HTERT RPE-1 (cell line): ENCODE measurements around the gene NEUROD2.

Experiments
- in situ Hi-C: fragments of 300-500 bp; cut with MboI; formaldehyde crosslinking; loops from 4 replicates; pipeline ENCODE4 v1.14.3; 2020; ENCODE audit warnings: low sequenced_read_pairs

The NEUROD2 gene

DNA sequence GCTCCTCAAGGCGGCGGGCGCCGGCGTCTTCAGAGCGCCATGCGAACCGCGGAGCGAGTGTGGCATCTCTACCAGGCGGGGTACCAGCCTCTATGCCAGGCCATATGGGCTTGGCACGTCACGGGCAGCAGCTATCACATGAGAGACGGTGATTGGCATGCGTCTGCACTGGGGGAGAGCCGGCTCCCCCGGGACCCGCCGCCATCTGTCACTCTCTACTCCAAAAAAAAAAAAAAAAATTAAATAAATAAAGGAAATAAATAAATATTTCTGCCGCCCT is at the start of gene NEUROD2:
NEUROD2 (minus strand) TSS at position 70 of the 280 bp plus-strand sequence. CDS start 1,321 bp downstream, outside the sequence.
- in situ Hi-C loops, result no loop called here

- in situ Hi-C loops, result no loop called here
Observed at GRCh38 chr17:39655105-39655504, 47.4 kb upstream of the NEUROD2 start.

- in situ Hi-C loops, result no loop called here
Observed at GRCh38 chr17:39653662-39654331, 46.1 kb upstream of the NEUROD2 start.

DNA sequence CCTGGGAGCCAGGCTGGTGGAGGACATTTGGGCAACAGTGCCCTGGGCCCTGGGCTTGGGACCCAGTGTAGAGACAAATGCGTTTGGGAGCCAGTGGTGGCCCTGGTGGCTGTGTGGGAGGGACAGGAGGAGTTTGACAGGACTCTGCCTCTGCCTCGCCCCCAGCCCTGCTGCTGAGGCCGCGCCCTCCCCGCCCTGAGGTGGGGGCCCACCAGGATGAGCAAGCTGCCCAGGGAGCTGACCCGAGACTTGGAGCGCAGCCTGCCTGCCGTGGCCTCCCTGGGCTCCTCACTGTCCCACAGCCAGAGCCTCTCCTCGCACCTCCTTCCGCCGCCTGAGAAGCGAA is 45.6 kb upstream of the NEUROD2 start:
- in situ Hi-C loops, result no loop called here

- in situ Hi-C loops, result no loop called here
Observed at GRCh38 chr17:39652587-39653315, 45.0 kb upstream of the NEUROD2 start.

- in situ Hi-C loops, result no loop called here
Observed at GRCh38 chr17:39651923-39652586, 44.3 kb upstream of the NEUROD2 start.

- in situ Hi-C loops, result no loop called here
Observed at GRCh38 chr17:39650121-39650579, 42.4 kb upstream of the NEUROD2 start.

DNA sequence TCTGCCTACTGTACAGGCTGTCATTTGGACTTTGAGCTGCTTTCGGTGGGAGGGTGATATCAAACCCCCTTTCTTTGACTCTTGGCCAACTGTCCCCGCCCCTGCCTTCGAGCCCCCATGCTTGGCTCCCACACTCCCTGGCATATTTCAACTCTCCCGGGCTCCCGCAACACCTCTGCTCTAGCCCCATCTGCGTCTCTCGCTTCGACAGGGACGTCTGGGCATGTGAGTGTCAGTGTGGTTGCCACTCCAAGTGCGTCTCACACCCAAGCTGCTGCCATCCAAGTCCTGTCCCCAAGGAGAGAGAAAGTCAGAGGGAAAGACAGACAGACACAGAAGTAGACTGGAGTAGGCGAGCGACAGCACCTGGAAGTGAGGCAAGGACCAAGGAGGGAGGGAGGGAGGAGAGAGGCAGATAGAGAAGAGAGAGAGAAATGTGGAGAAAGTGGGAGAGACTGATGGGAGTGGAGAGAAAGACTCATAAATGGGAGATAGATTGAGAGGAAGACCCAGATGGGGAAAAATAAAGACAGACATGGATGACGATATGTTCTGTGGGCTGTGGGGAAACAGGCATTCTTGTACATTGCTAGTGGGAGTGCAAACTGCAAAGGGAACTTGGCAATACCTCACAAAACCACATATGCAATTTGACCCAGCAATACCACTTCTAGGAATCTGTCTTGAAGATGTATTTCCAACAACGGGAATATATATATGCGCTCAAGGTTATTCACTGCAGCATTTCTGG is 41.1 kb upstream of the NEUROD2 start:
- in situ Hi-C loops, result no loop called here

- in situ Hi-C loops, result no loop called here
Observed at GRCh38 chr17:39647256-39647655, 39.5 kb upstream of the NEUROD2 start.

DNA sequence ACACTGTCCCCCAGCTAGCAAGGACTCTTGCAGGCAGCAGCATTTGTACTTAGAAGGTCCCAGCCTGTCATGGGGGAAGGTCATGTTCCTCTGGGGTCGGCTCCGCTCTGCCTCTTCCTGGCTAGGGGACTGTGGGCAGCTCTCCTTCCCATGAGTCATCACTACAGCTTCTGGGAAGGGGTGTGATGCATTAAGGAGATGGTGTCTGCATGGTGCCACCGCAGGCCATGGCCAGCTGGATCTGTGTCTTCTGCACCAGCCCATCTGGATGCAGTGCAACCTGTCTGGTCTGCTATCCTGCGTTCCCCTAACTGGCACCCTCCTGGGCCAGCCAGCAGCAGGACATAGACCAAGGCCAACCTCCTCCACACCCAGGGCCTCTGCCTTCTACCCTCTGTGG is 35.6 kb upstream of the NEUROD2 start:
- in situ Hi-C loops, result no loop called here

- in situ Hi-C loops, result no loop called here
Observed at GRCh38 chr17:39642291-39643074, 34.8 kb upstream of the NEUROD2 start.

DNA sequence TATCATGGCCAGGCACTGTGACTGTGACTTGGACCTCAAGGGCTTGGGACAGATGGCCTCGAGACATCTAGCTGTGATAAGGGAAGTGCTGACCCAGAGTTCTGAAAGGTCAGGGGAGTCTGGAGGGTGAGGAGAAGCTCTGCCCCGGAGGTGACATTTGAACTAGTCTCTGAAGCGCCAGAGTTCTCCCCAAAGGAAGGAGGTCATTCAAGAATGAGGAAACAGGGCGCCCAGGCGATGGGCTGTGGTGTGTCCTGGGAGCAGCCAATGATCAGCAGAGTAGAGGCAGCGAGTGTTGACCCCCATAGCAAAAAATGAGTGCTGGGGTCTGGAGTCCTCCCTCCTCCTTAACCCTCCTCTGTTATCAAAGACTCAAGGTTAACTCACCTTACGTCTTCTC is 34.2 kb upstream of the NEUROD2 start:
- in situ Hi-C loops, result no loop called here

DNA sequence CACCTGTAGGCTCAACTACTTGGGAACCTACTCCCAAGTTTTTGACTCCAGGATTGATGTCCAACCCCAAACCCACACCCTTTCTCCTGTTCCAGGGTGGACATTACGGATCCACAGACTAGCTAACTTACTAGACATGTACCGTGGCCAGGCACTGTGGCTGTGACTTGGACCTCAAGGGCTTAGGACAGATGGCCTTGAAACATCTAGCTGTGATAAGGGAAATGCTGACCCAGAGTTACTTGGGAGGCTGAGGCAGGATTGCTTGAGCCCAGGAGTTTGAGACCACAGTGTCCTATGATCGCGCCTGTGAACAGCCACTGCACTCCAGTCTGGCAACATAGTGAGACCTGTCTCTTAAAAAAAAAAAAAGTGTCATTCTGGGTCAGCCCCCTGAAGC is 33.4 kb upstream of the NEUROD2 start:
- in situ Hi-C loops, result no loop called here

DNA sequence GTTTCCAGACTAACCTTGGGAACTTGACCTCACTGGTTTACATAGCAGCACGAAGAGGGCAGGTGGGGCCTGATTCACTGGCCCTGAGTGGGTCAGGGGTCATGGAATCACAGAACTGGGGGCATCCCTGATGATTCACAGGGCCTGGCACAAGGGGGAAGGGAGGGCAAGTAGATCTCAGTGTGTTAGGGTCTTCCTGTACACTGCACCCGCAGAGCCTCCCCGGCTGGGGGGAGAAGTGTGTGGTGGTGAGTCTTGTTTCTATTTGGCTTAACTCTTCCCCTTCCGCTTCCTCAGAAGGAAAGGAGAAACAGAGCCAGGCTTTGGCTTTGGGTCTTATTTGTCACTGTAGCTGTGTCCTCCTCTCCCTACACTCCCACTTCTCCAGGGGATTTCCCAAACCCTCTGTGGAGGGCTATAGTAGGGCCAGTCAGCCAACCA is 32.9 kb upstream of the NEUROD2 start:
- in situ Hi-C loops, result no loop called here

DNA sequence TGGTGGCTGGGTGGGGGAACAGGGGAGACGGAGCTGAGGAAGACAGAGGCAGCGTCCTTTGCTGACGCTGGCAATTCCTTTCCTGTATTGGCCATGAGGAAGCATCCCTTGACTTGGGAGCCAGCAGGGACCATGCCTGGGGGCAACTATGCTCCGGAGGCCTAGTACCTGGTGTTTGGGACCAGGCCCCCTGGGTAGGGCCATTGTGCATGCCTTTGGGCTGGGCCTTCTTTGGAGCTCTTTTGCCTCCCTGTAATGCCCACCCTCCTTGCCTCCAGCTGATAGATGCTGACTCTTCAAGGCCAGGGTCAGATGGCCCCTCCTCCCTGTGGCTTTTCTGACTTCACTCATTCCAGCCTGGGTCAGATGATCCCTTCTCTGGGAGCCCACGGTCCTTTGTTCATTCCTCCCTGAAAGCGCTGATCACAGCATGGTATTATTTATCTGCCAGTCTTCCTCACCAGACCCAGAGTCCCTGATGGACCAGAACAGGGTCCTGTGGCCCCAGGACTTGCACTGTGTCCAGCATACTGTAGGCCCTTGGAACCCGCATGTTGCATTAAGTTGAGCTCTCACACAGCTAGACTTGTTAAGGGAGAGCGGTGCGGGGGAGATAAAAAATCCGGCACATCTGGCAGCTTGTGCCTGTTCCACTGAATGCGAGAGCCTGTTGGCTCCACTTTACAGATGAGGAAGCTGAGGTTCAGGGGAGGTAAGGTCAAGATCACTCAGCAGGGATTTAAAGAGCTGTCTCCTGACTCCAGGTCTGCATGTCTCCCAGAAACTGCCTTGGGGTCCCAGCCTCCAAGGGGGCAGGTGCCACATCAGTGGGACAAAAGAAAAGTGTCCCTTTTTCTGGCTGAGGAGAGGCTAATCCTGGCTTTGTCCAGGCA is 32.1 kb upstream of the NEUROD2 start:
- in situ Hi-C loops, result no loop called here

GRCh38 chr17:39639043-39639442 is 31.3 kb upstream of the NEUROD2 start:
- in situ Hi-C loops, result no loop called here

DNA sequence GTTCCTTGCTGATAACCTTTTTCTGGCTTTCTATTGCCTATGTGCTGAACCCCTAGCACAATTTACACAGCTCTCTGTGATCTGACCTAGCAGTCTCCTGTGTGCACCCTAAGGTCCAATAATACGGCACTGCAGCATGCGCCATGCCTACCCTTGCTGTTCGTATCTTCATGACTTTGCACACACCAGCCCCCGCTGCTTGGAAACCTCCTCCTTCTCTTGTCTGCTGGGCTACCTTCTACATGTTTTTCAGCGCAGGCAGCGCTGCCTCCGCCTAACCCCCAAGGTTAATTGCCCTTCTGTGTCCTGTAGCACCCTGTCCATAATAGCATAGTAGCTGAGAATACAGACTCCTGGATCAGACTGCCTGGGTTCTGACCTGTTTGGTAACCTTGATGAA is 30.6 kb upstream of the NEUROD2 start:
- in situ Hi-C loops, result no loop called here

DNA sequence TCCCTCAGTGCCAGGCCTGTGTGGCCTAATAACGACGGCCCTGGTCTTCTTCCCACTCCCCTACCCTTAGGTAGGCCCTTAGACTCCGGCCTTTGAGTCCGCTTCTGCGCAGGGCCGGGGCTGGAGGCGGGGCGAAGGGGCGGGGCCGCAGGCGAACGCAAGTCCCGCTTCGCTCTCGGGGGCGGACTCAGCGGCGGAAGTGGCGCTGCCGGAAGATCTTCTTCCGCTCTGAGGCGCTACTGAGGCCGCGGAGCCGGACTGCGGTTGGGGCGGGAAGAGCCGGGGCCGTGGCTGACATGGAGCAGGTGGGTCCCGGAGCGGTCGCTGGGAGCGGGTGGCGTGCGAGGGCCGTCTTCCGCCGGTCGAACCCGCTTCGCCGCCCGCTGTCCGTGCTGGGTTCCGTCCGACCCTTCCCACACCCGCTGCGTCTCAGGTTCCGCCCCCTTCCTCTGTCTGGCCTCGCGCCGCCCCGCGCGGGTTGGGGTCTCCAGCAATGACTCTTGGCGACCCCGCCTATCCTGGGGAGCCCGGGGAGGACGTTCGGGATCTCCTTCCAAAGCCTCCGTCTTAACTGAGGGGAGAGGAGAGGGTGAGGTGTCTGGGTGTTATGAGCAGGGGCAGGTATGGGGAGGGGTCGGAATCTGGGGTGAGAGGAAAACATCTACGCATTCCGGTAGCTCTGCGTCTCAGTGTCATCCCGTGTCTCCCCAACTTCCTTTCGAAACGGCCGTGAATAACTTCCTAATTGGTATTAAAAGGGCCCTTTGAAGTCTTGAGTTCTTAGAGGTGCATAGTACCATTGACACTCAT is 29.4 kb upstream of the NEUROD2 start, which contains the start of gene STARD3:
STARD3 (plus strand) TSS at position 218 of the 810 bp plus-strand sequence. CDS start 16,388 bp downstream, outside the sequence.
- in situ Hi-C loops, result no loop called here

GRCh38 chr17:39636587-39636926 is 28.8 kb upstream of the NEUROD2 start:
- in situ Hi-C loops, result no loop called here
